A549 (cell line): ENCODE results near the gene TCEA2.

Source experiments
- CTCF ChIP-seq: fragments of >200 bp; sonication (Bioruptor Twin); formaldehyde crosslinking; IDR thresholded peaks from 3 replicates; pipeline ENCODE4 v1.5.1; 2016
- JUNB ChIP-seq: fragments of >200 bp; sonication (Bioruptor Twin); formaldehyde crosslinking; IDR thresholded peaks from 2 replicates; pipeline ENCODE4 v1.6.1; 2016

- TF ChIP-seq JUNB (no peak), CTCF (no peak)
Measured at GRCh38 chr20:64112691-64113443, 49.9 kb downstream of the TCEA2 start.
